ENCODE measurements around the gene TNS2.

GRCh38 chr12:53052419-53053217 is 2.8 kb downstream of the TNS2 start:
- TF ChIP-seq CTCF (IDR thresholded peaks at IDR 0.05) (peak in 3 of 4 experiments; percentile 17 to 23 (median 19)), POLR2AphosphoS5 (IDR thresholded peaks at IDR 0.05) (peak; percentile 54), EP300 (IDR thresholded peaks at IDR 0.05) (no peak), POLR2A (IDR thresholded peaks at IDR 0.05) (peak in 1 of 2 donors; percentile 12)
